GM19239 (cell line): ENCODE measurements around the gene ZNF516.
"Not testable (repeated sequence)": the region's sequence is repeated elsewhere in the genome, so short reads cannot be mapped to it uniquely, and the experiment has no call there.

ENCODE experiments used
- DNase-seq: peaks from one replicate; pipeline ENCODE4 v3.0.0; 2011; ENCODE audit warnings: low spot score; ENCODE audit not compliant: insufficient read length
- FAIRE-seq: peaks from 2 replicates; lab custom pipeline; 2011; peaks lifted over from hg19 to GRCh38; lab: Jason Lieb, UNC

Gene ZNF516, protein sequence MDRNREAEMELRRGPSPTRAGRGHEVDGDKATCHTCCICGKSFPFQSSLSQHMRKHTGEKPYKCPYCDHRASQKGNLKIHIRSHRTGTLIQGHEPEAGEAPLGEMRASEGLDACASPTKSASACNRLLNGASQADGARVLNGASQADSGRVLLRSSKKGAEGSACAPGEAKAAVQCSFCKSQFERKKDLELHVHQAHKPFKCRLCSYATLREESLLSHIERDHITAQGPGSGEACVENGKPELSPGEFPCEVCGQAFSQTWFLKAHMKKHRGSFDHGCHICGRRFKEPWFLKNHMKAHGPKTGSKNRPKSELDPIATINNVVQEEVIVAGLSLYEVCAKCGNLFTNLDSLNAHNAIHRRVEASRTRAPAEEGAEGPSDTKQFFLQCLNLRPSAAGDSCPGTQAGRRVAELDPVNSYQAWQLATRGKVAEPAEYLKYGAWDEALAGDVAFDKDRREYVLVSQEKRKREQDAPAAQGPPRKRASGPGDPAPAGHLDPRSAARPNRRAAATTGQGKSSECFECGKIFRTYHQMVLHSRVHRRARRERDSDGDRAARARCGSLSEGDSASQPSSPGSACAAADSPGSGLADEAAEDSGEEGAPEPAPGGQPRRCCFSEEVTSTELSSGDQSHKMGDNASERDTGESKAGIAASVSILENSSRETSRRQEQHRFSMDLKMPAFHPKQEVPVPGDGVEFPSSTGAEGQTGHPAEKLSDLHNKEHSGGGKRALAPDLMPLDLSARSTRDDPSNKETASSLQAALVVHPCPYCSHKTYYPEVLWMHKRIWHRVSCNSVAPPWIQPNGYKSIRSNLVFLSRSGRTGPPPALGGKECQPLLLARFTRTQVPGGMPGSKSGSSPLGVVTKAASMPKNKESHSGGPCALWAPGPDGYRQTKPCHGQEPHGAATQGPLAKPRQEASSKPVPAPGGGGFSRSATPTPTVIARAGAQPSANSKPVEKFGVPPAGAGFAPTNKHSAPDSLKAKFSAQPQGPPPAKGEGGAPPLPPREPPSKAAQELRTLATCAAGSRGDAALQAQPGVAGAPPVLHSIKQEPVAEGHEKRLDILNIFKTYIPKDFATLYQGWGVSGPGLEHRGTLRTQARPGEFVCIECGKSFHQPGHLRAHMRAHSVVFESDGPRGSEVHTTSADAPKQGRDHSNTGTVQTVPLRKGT

DNA sequence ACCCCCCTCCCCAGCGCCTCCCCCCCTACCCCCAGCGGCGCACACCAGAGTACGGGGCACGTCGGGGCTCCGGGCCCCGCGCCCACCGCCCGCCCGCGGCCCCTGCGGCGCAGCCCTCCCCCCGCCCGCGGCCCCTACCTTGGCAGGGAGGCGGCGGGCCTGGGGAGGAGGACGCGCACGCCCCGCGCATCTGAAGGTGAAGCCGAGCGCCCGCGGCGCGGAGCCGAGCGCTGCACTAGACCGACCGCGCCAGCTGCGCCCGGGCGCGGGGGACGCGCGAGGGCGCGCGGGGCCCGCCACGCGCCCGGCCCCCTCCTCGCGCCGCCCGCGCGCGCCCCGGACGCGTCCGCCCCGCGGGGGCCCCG lies at the start of gene ZNF516:
Gene ZNF516 (minus strand): TSS at position 237 of the 365 bp plus-strand sequence. CDS start 52,188 bp downstream, outside the sequence.
- FAIRE-seq, result no peak
- DNase-seq, result no peak

DNA sequence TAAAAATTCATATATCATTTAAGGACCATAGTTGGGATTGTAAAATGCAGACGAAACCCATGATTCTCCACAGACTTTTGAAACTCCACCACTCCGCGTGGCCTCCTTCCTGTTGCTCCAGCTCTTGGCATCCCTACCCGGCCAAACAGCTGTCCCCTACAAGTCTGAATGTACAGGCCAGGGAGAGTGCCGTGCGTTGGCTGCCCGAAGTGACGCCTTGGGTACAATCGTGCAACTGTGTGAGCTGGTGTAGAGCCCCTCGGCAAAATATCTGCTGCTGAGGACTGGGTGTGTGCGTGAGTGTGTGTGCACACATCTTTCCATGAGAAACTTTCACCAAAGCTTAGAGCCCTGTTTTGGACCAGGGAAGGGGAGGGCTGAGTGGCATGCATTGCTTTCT lies 43.8 kb upstream of the ZNF516 start:
- FAIRE-seq (no peak), DNase-seq (no peak)

DNA sequence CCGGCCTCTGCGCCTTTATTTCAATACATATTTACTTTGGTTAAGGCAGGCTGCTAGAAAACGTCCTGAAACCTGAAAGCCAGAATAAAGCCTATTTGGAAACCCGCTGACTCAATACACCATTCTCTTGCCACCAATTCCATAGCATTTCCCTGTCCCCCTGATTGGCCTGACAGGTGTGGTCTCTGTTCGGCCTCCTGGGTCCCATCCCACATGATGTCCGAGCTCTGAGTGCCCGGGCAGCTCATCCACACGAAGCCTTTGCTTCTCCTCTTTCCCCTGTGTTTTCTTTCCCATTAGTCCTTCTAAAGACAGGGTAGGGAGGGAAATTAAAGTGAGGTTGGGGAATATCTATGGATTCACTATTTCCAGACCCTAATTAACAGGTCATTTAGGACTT lies 42.6 kb upstream of the ZNF516 start:
- no peak for FAIRE-seq
- DNase-seq, result no peak

DNA sequence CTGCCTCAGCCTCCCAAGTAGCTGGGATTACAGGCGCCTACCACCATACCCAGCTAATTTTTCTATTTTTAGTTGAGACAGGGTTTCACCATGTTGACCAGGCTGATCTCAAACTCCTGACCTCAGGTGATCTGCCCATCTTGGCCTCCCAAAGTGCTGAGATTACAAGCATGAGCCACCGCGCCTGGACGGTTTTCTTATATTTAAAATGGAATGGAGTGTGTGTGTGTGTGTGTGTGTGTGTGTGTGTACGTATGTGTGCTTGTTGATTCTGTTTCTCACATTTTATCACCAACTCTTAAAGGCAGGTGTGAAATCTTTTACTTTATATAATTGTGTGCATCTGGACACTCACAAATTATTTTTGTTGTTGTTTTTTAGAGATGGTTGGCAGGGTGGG lies 41.6 kb upstream of the ZNF516 start:
- DNase-seq, FAIRE-seq: not testable (repeated sequence)

DNA sequence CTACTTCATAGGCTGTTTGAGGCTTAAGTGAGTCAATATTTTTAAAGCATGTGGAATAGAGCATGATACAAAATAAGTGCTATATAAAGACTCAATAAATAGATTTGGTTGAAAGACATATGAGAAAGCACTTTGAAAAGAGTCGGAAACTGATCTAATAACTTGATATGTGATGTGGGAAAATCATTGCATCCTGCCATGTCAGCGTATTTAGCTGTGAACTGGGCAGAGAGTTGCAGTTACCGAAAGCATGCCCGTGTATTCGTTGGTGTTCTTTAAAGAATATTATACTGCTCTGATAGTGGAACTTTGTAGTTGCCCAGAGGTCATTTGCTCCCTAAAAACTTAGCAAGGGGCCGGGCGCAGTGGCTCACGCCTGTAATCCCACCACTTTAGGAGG lies 37.8 kb upstream of the ZNF516 start:
- no peak for FAIRE-seq
- DNase-seq, result no peak

DNA sequence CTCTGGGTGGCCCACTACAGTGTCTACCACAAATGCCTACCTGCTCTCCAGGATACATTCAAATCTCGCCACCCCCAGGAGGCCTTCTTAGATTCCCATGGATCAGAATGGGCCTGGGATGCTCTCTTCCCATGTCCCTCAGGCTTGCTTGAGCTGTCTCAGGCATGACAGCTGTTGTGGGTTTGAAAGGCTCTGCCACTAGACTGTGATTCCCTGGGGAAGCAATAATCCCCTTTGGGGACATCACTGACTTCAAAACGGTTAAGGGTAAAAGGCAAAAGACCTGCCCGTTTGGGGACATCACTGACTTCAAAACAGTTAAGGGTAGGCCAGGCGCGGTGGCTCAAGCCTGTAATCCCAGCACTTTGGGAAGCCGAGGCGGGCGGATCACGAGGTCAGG lies 35.8 kb upstream of the ZNF516 start:
- FAIRE-seq (no peak), DNase-seq (no peak)

DNA sequence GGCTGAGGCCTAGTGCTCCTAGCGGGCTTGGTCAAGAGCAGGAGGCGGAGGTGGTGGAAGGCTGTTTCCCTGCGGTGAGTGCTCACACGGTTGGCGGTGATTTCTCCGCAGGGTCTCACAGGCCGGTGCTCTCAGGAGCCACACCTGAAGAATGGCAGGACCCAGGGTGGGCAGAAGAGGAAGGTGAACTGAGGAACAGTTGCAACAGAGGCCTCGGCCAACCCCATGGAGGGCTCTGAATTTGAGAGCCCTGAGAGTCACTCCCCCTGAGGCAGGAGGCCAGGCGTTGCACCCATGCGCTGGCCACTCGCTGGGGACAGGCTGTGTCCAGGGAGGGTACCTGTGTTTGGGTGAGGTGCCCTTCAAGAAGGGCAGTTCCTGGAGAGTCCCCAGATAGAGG lies 35.3 kb upstream of the ZNF516 start:
- FAIRE-seq, result no peak
- DNase-seq, result no peak

DNA sequence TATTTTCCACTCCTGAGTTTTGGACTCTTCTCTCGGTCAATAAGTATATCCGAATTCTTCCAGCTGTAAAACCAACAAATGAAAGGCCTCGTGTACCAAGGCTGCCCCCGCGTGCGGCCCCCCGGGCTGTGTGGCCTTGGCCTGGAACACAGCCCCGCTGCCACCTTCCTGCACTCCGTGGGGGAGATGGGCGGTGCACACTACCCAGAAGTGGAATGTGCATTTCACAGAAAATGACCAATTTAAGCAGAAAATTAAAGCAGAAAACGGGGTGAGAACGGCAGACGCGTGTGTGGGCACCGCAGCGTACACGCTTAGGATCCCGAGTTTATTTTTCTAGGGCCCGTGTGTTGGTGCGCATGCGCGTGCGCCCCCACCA lies 34.4 kb upstream of the ZNF516 start:
- FAIRE-seq (no peak), DNase-seq (no peak)

DNA sequence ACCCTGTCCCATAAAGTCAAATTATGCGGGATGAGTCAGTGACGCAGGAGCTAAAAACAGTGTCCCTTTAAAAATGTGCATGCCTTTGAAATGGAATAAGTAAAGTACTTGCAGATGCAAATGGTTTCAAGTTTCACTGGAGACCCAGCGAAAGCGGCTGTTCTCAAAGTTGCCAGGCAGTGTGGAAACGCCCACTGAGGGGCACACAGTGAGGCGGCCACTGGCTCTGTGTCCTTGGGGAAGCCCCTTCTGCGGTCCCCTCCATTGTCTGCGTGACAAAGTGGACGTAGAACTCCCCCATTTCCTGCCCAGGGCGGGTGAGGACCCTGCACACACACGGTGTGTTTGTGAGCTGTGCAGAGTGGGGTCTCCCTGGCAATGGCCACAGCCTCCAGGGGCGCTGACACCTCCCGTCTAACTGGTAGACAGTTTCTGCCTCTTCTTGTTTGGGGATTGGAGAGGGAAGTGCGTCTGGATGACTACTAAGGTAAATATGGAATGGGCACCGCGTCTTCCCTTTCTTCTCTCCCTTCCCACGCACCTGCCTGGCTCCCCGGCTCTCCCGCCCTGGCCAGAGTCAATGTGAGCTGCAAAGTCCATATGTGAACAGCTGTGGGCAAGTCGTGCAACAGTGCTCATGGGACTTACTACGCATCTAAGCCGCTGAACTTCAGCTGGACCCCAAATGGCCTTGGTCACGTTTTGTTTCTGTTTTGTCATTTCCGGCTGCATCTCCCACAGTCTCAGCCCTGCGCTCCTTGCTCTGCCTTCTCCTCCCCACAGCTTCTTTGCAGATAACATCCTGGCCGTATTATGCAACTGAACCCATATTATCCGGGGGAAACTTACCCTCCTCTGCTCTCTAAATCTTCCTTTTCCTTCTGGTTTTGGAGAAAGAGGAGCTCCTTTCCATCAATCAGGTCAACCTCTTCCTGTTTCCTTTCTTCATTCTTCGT lies 33.7 kb upstream of the ZNF516 start:
- FAIRE-seq, result peak; percentile 77
- DNase-seq, result no peak

DNA sequence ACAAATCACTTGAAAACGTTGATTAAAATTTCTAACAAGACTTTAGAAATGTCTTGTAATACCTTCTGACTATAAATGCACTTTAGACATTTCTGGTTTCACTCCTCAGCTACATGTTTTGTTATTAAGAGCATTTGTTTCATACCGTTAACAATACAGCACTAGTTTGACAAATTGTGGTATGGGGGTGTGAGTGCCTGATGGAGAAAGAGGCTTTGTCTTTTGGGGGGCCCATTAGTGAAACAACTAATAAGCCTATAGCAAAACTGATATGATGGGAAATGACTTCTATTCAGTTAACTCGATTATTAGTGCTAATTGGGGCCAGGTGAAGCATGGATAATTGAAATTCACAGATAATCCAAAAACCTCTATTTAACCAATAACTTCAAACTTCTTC lies 30.9 kb upstream of the ZNF516 start:
- FAIRE-seq (no peak), DNase-seq (no peak)

DNA sequence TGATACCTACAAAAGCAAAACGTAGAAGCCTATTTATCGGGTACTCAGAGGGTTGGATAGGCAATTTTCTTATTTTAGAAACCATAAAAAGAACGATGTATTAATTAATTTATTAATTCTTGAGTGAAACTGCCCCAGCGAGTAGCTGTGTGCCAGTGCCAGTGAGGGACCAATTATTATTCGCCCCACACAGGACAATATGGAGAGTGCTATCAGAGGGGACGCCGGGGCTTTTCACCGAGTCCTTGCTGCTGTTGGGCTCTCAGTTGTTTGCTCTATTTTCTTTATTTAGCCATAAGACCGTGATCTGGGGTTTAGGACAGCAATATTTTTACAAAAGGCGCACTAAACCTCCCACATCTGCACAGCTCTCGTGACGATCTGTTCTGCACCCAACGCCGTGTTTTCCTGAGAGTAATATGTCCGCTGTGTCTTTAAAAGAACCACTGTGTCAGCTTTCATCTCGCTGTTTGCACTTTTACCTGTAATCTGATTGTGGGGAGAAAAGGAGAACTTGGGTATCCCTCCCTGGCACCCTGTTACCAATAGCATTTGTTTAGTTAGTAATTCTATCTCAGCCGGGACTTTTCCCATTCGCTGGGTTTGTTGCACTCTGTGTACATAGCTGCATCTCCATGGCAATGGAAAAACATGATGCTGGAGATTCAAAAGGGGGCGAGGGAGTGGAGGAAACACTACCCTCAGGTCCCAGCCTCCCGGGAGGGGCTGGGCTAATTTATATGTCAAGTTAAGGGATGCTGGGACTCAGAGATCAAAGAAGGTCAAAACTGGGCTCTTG lies 30.1 kb upstream of the ZNF516 start:
- no peak for FAIRE-seq
- DNase-seq, result no peak

DNA sequence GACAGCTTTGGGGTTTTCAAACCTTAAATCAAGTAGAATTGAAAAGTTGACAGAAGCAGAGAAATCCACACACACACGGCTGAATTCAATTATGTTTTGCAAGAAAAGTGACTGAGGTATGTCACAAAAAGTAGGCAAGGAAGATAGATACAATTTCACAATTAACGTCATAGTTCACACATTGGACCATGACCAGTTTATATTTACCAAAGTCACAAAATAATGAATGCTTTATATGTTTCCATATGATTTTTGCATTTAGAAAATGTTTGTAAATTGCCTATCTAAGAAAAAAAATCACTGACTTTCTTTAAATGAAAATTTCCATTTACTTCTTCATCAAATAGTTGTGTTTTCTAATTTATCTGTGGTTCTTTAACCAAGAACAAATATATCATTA lies 29.4 kb upstream of the ZNF516 start:
- FAIRE-seq (no peak), DNase-seq (no peak)

DNA sequence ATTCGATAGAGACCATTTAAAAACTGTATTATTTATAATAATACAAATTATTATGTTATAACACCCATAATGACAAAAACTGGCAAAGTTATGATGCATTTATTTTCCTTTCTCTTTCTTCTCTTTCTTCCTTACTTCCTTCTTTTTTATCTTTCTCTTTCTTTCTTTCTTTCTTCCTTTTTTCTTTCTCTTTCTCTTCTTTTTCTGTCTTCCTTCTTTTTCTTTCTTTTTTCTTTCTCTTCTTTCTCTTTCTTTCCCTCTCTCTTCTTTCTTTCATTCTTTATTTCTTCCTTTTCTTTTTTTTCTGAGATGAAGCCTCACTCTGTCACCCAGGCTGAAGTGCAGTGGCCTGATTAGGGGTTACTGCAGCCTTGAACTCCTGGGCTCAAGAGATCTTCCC lies 27.5 kb upstream of the ZNF516 start:
- FAIRE-seq (no peak), DNase-seq (no peak)

DNA sequence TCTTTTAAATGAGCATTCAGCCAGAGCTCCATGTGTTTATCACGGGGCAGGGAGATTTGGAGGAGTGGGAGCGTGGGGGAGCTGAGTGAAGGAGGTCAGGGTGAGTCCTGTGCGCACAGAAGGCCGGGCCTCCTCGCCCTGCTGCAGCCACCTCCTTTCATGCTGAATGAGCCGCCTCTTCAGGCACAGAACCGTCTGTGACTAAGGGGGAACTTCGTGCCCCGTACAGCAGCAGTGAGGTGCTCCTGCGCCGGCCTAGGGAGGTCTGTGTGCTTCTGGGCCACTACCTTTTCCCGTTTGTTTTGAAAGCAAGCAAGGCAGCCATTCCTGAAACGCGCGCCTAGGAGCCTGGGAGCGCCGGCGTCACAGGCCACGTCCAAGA lies 27.1 kb upstream of the ZNF516 start:
- FAIRE-seq (no peak), DNase-seq (no peak)

DNA sequence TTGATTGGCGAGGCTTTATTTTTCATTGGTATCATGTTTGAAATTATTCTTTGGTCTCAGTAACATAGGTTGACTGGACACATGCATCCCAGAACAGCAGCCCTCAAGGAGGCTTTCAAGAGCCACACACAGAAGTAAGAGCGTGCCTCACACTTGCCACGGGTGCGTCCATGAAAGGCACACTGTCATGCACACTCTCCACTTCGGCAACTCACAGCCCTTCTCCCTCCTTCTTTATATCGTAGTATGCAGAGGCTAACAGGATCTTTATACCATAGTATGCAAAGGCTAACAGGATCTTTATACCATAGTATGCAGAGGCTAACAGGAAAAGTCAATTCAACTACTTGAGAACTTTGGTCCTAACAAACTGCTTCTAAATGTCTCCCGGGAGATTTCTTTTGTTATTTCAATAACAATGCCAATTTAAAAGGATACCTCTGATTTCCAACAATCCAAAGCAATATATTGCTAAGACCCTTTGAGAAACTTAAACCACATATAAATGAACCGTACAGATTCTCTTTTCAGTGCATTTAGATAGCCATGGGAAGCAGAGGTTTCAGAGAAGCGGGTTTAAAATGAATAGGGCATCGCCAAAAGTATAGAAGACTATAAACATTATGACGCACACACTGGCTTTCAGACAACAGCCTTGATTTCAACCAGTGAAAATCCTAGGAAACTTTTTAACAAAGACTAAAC lies 26.5 kb upstream of the ZNF516 start:
- DNase-seq (no peak), FAIRE-seq (no peak)

DNA sequence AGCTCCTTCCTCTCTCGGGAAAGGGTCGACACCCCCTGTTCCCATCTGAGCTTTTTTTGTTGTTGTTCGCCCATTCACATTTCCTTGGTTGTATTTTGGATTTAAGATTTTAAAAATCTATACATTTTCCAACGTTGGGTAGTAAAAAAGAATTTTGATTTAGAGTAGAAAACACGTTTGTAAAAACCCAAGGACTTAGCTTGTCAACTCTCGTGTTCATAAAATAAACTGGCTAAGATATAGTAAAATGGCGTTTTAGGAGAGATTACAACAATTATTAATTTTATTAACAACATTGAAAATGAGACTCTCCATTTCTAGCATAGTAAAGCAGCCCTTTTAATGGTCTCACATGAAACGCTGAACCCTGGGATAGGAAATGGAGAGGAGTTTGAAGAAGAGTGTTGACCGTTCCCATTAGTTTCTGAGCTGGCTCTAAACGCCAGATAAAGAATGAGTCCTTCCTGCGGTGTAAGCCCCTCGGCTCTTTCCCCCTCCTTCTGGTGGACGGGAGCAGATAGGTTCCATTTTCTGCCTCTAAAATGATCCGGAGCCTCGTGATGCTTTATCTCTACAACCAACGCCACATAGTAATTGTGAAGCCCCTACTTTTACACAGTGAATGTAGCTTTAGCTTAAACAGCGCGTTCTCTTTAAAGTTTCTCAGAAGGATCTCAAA lies 24.0 kb upstream of the ZNF516 start:
- no peak for DNase-seq
- no peak for FAIRE-seq

DNA sequence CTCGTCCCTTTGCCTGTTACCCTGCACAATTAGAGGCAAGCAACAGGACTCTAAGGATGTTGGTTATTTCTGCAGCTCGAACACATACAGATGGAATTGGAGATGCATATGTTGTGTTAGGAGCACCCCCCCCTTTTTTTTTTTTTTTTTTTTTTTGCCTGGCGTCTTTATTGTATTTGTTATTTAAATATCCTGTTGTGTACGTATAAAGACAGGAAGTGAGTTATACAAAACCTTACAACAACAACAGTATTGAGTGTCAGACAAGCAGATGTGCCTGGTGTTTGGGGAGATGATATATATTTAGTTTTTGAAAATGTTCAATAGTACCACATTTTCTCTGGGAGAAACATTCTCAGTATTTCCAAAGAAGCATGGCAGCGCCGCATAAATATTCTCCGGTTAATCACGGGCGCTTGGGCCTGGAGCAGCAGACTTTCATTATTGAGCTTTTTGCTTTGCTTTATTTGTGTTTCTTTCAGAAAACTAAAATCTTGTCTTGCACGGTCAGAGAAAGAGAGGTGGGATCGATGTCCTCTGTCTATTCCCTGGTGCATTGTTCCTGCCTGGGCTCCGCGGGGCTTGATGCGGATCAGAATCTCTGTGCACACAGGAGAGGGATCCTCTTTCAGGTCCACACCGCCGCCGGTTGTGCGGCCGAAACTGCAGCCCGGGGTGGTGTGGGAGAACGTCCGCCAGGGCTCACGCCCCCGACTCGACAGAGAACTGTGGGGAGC lies 23.2 kb upstream of the ZNF516 start:
- DNase-seq (no peak), FAIRE-seq (peak; percentile 40)
